IMR-90 (cell line): ENCODE results near the gene CLEC16A. TPM values are rescaled to one million over a fixed set of nuclear protein-coding genes. Genes with fewer than 3 reads are reported as not detected.
A peak's percentile ranks its signal among the peaks of the same experiment; 100 is the strongest.

Experiments
- ATAC-seq: fragments of 200-7000 bp; cut with Tn5 transposase; 2 replicates; pipeline ENCODE4 v1.9.1; 2020; ENCODE audit warnings: low read depth, mild to moderate bottlenecking, moderate library complexity
- BruUV-seq: library from RNA; stranded (reverse); fragments of 400-500 nt; replicated peaks from 2 replicates; lab custom pipeline; 2021; lab: Mats Ljungman, UMichigan
- CTCF ChIA-PET: fragments of 300-600 bp; formaldehyde crosslinking; extraction: SDS; loops from one replicate; lab custom pipeline; 2021; ENCODE audit warnings: antibody characterized with exemption; lab: Yijun Ruan, JAX
- POLR2A ChIA-PET: fragments of 300-600 bp; sonication (Branson Sonifier 250); formaldehyde crosslinking; loops from one replicate; lab custom pipeline; 2022; ENCODE audit warnings: antibody characterized with exemption; ENCODE audit not compliant: unreplicated experiment; lab: Charles Lee
- DNase-seq: peaks from one replicate; pipeline ENCODE4 v3.0.0; 2013
- H2AFZ ChIP-seq: replicated peaks from 2 replicates; pipeline ENCODE3; 2013; ENCODE audit warnings: low read length, mild to moderate bottlenecking; ENCODE audit not compliant: poor library complexity
- H2AK5ac ChIP-seq: 2 replicates; pipeline ENCODE4 v1.6.1; 2013; ENCODE audit warnings: low read depth, low read length, inconsistent platforms
- H2AK9ac ChIP-seq: replicated peaks from 2 replicates; pipeline ENCODE3; 2013; ENCODE audit warnings: mild to moderate bottlenecking, low read depth, low read length, moderate library complexity; ENCODE audit not compliant: poor library complexity
- H2BK120ac ChIP-seq: 2 replicates; pipeline ENCODE4 v1.6.1; 2013; ENCODE audit warnings: low read depth, low read length, inconsistent platforms
- H2BK15ac ChIP-seq: 3 replicates; pipeline ENCODE4 v1.6.1; 2013; ENCODE audit warnings: low read depth, low read length, inconsistent platforms
- H2BK20ac ChIP-seq: 2 replicates; pipeline ENCODE4 v1.6.1; 2013; ENCODE audit warnings: low read depth, mild to moderate bottlenecking, inconsistent platforms, low read length, moderate library complexity
- H2BK5ac ChIP-seq: 2 replicates; pipeline ENCODE4 v1.6.1; 2013; ENCODE audit warnings: mild to moderate bottlenecking, low read depth, low read length, inconsistent platforms; ENCODE audit not compliant: poor library complexity, severe bottlenecking
- H3K14ac ChIP-seq: replicated peaks from 2 replicates; pipeline ENCODE4 v1.6.1; 2013; ENCODE audit warnings: low read depth, low read length, inconsistent platforms
- H3K18ac ChIP-seq: 2 replicates; pipeline ENCODE4 v1.6.1; 2013; ENCODE audit warnings: low read depth, low read length, control low read depth
- H3K23ac ChIP-seq: 2 replicates; pipeline ENCODE4 v1.6.1; 2013; ENCODE audit warnings: low read depth, low read length, inconsistent platforms
- H3K27ac ChIP-seq: 2 replicates; pipeline ENCODE4 v1.5.1; 2013; ENCODE audit warnings: mild to moderate bottlenecking, control low read depth, low read length; ENCODE audit not compliant: insufficient read depth
- H3K27me3 ChIP-seq: 2 replicates; pipeline ENCODE4 v1.6.1; 2013; ENCODE audit warnings: low read length; ENCODE audit not compliant: control insufficient read depth, insufficient read depth
- H3K36me3 ChIP-seq: 2 replicates; pipeline ENCODE4 v1.6.1; 2013; ENCODE audit warnings: low read length, mixed read lengths; ENCODE audit not compliant: control insufficient read depth, insufficient read depth
- H3K4ac ChIP-seq: 2 replicates; pipeline ENCODE4 v1.6.1; 2013; ENCODE audit warnings: low read depth, low read length, inconsistent platforms
- H3K4me1 ChIP-seq: 2 replicates; pipeline ENCODE4 v1.6.1; 2013; ENCODE audit warnings: low read length, mixed read lengths; ENCODE audit not compliant: control insufficient read depth, insufficient read depth
- H3K4me2 ChIP-seq: 2 replicates; pipeline ENCODE4 v1.6.1; 2013; ENCODE audit warnings: low read depth, mild to moderate bottlenecking, control low read depth, low read length, moderate library complexity
- H3K4me3 ChIP-seq: 2 replicates; pipeline ENCODE4 v1.5.1; 2013; ENCODE audit warnings: low read depth, mild to moderate bottlenecking, control low read depth, low read length, moderate library complexity; ENCODE audit not compliant: insufficient read depth
- H3K56ac ChIP-seq: 2 replicates; pipeline ENCODE4 v1.6.1; 2013; ENCODE audit warnings: low read length, inconsistent platforms; ENCODE audit not compliant: insufficient read depth; ENCODE audit errors: extremely low read depth
- H3K79me1 ChIP-seq, 2 experiments: 2 replicates each; pipeline ENCODE4 v1.6.1; 2013; ENCODE audit warnings: low read length in 2 of 2, inconsistent platforms in 1 of 2, low read depth in 1 of 2
- H3K9ac ChIP-seq: 2 replicates; pipeline ENCODE4 v1.6.1; 2013; ENCODE audit warnings: low read depth, low read length, control low read depth
- H3K9me1 ChIP-seq: 2 replicates; pipeline ENCODE4 v1.6.1; 2013; ENCODE audit warnings: low read length, inconsistent platforms; ENCODE audit not compliant: insufficient read depth
- H3K9me3 ChIP-seq: 2 replicates; pipeline ENCODE4 v1.6.1; 2013; ENCODE audit warnings: low read length; ENCODE audit not compliant: control insufficient read depth, insufficient read depth
- H4K20me1 ChIP-seq: 2 replicates; pipeline ENCODE4 v1.6.1; 2013; ENCODE audit warnings: low read length, inconsistent platforms; ENCODE audit not compliant: insufficient read depth
- H4K5ac ChIP-seq: 2 replicates; pipeline ENCODE4 v1.6.1; 2013; ENCODE audit warnings: mild to moderate bottlenecking, low read depth, low read length, control low read depth
- H4K8ac ChIP-seq, 2 experiments: 2 replicates each; pipeline ENCODE4 v1.6.1; 2013; ENCODE audit warnings: low read depth in 2 of 2, low read length in 2 of 2, control low read depth in 1 of 2, inconsistent platforms in 1 of 2
- H4K91ac ChIP-seq: 2 replicates; pipeline ENCODE4 v1.6.1; 2013; ENCODE audit warnings: low read depth, low read length, inconsistent platforms; ENCODE audit not compliant: insufficient read depth
- BHLHE40 ChIP-seq: fragments of 150-350 bp; IDR thresholded peaks from 2 replicates; pipeline ENCODE4 v1.6.1; 2016; ENCODE audit warnings: mild to moderate bottlenecking, low read depth, low read length
- CEBPB ChIP-seq: IDR thresholded peaks from 2 replicates; pipeline ENCODE4 v1.6.1; 2012; ENCODE audit warnings: low read depth, low read length, improper control_type of control experiment
- FOS ChIP-seq: fragments of 150-350 bp; IDR thresholded peaks from 2 replicates; pipeline ENCODE4 v1.6.1; 2016; ENCODE audit warnings: low read depth, low read length
- MAZ ChIP-seq: IDR thresholded peaks from 2 replicates; pipeline ENCODE4 v1.6.1; 2012; ENCODE audit warnings: low read depth, mild to moderate bottlenecking, low read length, improper control_type of control experiment, moderate library complexity, borderline replicate concordance
- RAD21 ChIP-seq: IDR thresholded peaks from 2 replicates; pipeline ENCODE4 v1.6.1; 2012; ENCODE audit warnings: low read length, improper control_type of control experiment
- SMC3 ChIP-seq: fragments of 150-350 bp; IDR thresholded peaks from 2 replicates; pipeline ENCODE4 v1.6.1; 2016; ENCODE audit warnings: low read depth, mild to moderate bottlenecking, antibody characterized with exemption, low read length, moderate library complexity
- WGBS, 2 experiments: methylation state at CpG; one replicate each; pipeline versions ENCODE4 v1.1.5 to v1.1.7; 2013; ENCODE audit warnings: missing lambda C conversion rate in 2 of 2; ENCODE audit not compliant: insufficient read length in 1 of 2; ENCODE audit errors: extremely low coverage in 2 of 2; 5-methylcytosine and 5-hydroxymethylcytosine counted together
- dilution Hi-C: fragments of 300-500 bp; cut with HindIII; formaldehyde crosslinking; loops from one replicate; pipeline ENCODE4 v1.14.3; 2018; ENCODE audit warnings: low sequenced_read_pairs; ENCODE audit not compliant: unreplicated experiment
- in situ Hi-C: fragments of 300-500 bp; cut with MboI; formaldehyde crosslinking; loops from 3 replicates; pipeline ENCODE4 v1.14.3; 2019; ENCODE audit warnings: low sequenced_read_pairs, inconsistent platforms, mixed read lengths
- intact Hi-C: fragments of 100-400 bp; cut with micrococcal nuclease; formaldehyde crosslinking; loops from 2 replicates; pipeline ENCODE4 v1.10.0; 2022
- polyA plus RNA-seq, 3 experiments: library from polyadenylated mRNA; depleted of rRNA; stranded (reverse); fragments of >200 nt; gene quantifications; 2 replicates each; pipeline ENCODE4 v1.2.3, GENCODE V29; 2012; ENCODE audit warnings: low replicate concordance in 1 of 3
- total RNA-seq: library from RNA; depleted of rRNA; stranded (reverse); fragments of >200 nt; gene quantifications from 2 replicates; pipeline ENCODE4 v1.2.3, GENCODE V29; 2012
- TF ChIP-seq, protein P1 (sequence below): fragments of 150-350 bp; IDR thresholded peaks from 2 replicates; pipeline ENCODE4 v1.6.1; 2016; ENCODE audit warnings: low read depth, mild to moderate bottlenecking, low read length, moderate library complexity, borderline replicate concordance
- TF ChIP-seq, protein P2 (sequence below): fragments of 150-350 bp; IDR thresholded peaks from 2 replicates; pipeline ENCODE4 v1.6.1; 2017; ENCODE audit warnings: mild to moderate bottlenecking, antibody characterized with exemption, low read length, low read depth

Gene CLEC16A
- total and polyA plus RNA-seq, 2 of the 4 experiments (the other 2 are of a cell fraction): 15.9 to 16.5 TPM

DNA sequence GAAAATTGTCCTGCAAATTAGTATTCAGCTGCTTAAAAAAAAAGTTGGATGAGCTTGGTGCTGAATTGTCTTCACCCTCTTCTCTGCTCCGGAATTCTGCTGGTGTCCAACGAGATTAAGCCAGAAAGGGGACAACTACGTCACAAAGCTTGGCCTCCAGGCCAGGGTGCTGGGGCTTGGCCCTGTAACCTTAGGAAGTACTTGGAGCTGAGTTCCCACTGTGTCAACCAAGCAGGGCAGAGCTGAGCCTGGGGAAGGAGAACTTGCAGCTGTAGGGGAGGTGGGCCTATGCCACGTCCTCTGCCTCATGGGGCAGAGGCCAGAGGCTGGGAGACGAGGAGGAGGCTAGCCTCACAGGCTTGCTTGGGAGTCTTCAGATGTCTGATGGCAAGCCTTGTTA lies 71.2 kb downstream of the CLEC16A start:
- peak overlapping the region; percentile 65; the same call in 1 of the 2 replicates for H3K14ac ChIP-seq
- peak overlapping the region; percentile 58 for H2BK5ac ChIP-seq
- H3K9me1 ChIP-seq: peaks cover 25% of the 10 kb centered on the region
- H4K5ac ChIP-seq: peak overlapping the region; percentile 22
- H2AK9ac ChIP-seq: peak overlapping the region; percentile 65
- ChIA-PET CTCF (no interaction called here), POLR2A (no interaction called here)
- no peaks in the 10 kb centered on the region for H3K27me3 ChIP-seq
- peak overlapping the region; percentile 88 for H4K91ac ChIP-seq
- H3K36me3 ChIP-seq: peaks cover 10% of the 10 kb centered on the region; the same call in 1 of the 2 replicates
- peaks cover 22% of the 10 kb centered on the region for H3K4me1 ChIP-seq
- DNase-seq: no peak
- no peak for ATAC-seq
- H3K4ac ChIP-seq: peak overlapping the region; percentile 84
- H3K4me2 ChIP-seq: no peak overlapping the region
- H2BK20ac ChIP-seq: peak overlapping the region; percentile 79
- H3K56ac ChIP-seq: no peak overlapping the region
- H4K20me1 ChIP-seq: no peaks in the 10 kb centered on the region
- peak overlapping the region; percentile 54 to 76; a peak in 3 of 4 replicates for H4K8ac ChIP-seq
- H3K4me3 ChIP-seq: no peak overlapping the region
- WGBS, 2 experiments: 91% methylated on average over 3 of the region's 5 CpGs; no CpG with 5 or more reads in 1 of the 2 experiments
- H3K9me3 ChIP-seq: no peaks in the 10 kb centered on the region
- TF ChIP-seq MAZ (no peak), SMC3 (no peak), BHLHE40 (no peak), CEBPB (no peak), FOS (no peak), RAD21 (no peak)
- TF ChIP-seq, protein P1, sequence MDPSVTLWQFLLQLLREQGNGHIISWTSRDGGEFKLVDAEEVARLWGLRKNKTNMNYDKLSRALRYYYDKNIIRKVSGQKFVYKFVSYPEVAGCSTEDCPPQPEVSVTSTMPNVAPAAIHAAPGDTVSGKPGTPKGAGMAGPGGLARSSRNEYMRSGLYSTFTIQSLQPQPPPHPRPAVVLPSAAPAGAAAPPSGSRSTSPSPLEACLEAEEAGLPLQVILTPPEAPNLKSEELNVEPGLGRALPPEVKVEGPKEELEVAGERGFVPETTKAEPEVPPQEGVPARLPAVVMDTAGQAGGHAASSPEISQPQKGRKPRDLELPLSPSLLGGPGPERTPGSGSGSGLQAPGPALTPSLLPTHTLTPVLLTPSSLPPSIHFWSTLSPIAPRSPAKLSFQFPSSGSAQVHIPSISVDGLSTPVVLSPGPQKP: no peak
- TF ChIP-seq, protein P2, sequence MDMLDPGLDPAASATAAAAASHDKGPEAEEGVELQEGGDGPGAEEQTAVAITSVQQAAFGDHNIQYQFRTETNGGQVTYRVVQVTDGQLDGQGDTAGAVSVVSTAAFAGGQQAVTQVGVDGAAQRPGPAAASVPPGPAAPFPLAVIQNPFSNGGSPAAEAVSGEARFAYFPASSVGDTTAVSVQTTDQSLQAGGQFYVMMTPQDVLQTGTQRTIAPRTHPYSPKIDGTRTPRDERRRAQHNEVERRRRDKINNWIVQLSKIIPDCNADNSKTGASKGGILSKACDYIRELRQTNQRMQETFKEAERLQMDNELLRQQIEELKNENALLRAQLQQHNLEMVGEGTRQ: no peak
- H2BK120ac ChIP-seq: peak overlapping the region; percentile 83
- intact Hi-C loops (no loop called here), in situ Hi-C loops (no loop called here), dilution Hi-C loops (no loop called here)
- peak overlapping the region; percentile 48; the same call in 1 of the 2 replicates for H3K18ac ChIP-seq
- H2BK15ac ChIP-seq: peak overlapping the region; percentile 90; the same call in 2 of the 3 replicates
- no peak overlapping the region for H3K27ac ChIP-seq
- peaks cover 9 to 28% of the 10 kb centered on the region in 2 experiments; a peak in 2 of 4 replicates for H3K79me1 ChIP-seq
- no peak overlapping the region for H3K23ac ChIP-seq
- no peak overlapping the region for H3K9ac ChIP-seq
- no TSS peak for BruUV-seq
- peak overlapping the region; percentile 98 for H2AK5ac ChIP-seq
- no peak overlapping the region for H2AFZ ChIP-seq
